SK-N-SH (cell line): ENCODE results near the gene WDR93.

Source experiments
- TF ChIP-seq, protein P1 (sequence below): IDR thresholded peaks from 2 replicates; pipeline ENCODE4 v1.4.0; 2012; ENCODE audit warnings: low read depth
- TF ChIP-seq, protein P2 (sequence below): IDR thresholded peaks from 2 replicates; pipeline ENCODE4 v1.4.0; 2012; ENCODE audit warnings: low read depth, borderline replicate concordance
- TF ChIP-seq, protein P3 (sequence below): fragments of 200-600 bp; sonication (generic); IDR thresholded peaks from 2 replicates; pipeline ENCODE4 v1.6.1; 2017; ENCODE audit warnings: antibody characterized with exemption, mild to moderate bottlenecking, moderate library complexity

- TF ChIP-seq, protein P1, sequence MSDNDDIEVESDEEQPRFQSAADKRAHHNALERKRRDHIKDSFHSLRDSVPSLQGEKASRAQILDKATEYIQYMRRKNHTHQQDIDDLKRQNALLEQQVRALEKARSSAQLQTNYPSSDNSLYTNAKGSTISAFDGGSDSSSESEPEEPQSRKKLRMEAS = peak; percentile 69; the same call in 1 of the 2 replicates
- TF ChIP-seq, protein P2, sequence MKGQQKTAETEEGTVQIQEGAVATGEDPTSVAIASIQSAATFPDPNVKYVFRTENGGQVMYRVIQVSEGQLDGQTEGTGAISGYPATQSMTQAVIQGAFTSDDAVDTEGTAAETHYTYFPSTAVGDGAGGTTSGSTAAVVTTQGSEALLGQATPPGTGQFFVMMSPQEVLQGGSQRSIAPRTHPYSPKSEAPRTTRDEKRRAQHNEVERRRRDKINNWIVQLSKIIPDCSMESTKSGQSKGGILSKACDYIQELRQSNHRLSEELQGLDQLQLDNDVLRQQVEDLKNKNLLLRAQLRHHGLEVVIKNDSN = no peak
- TF ChIP-seq, protein P3, sequence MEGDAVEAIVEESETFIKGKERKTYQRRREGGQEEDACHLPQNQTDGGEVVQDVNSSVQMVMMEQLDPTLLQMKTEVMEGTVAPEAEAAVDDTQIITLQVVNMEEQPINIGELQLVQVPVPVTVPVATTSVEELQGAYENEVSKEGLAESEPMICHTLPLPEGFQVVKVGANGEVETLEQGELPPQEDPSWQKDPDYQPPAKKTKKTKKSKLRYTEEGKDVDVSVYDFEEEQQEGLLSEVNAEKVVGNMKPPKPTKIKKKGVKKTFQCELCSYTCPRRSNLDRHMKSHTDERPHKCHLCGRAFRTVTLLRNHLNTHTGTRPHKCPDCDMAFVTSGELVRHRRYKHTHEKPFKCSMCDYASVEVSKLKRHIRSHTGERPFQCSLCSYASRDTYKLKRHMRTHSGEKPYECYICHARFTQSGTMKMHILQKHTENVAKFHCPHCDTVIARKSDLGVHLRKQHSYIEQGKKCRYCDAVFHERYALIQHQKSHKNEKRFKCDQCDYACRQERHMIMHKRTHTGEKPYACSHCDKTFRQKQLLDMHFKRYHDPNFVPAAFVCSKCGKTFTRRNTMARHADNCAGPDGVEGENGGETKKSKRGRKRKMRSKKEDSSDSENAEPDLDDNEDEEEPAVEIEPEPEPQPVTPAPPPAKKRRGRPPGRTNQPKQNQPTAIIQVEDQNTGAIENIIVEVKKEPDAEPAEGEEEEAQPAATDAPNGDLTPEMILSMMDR = no peak
Observed at GRCh38 chr15:89662893-89663626, 27.6 kb upstream of the WDR93 start.
